Tibial nerve (tissue), 4 donors: ENCODE data around the gene DAB1. TPM values are rescaled to one million over a fixed set of nuclear protein-coding genes. Genes with fewer than 3 reads are reported as not detected.

Experiments
- DNase-seq, 2 donors: peaks; one replicate each; pipeline ENCODE4 v3.0.0-alpha.2; 2019; ENCODE audit warnings: low spot score in 2 of 2
- H3K27ac ChIP-seq, 4 donors: fragments of 200-600 bp; sonication (generic) in 3 of 4; one replicate each; pipeline ENCODE4 v1.5.1; 2017 to 2019; ENCODE audit warnings: mild to moderate bottlenecking in 1 of 4
- H3K27me3 ChIP-seq, 2 donors: fragments of 200-600 bp; sonication (generic) in 1 of 2; one replicate each; pipeline versions ENCODE4 v1.5.1 to v1.6.0; 2017 to 2019
- H3K36me3 ChIP-seq, 3 donors: fragments of 200-600 bp; sonication (generic); one replicate each; pipeline ENCODE4 v1.5.1; 2018 to 2019
- H3K4me1 ChIP-seq, 4 donors: fragments of 200-600 bp; sonication (generic) in 3 of 4; one replicate each; pipeline ENCODE4 v1.5.1; 2017 to 2019
- H3K4me3 ChIP-seq, 4 donors: fragments of 200-600 bp; sonication (generic) in 3 of 4; one replicate each; pipeline ENCODE4 v1.5.1; 2017 to 2019; ENCODE audit warnings: mild to moderate bottlenecking in 1 of 4, moderate library complexity in 1 of 4
- H3K9me3 ChIP-seq, 4 donors: fragments of 200-600 bp; sonication (generic) in 3 of 4; one replicate each; pipeline ENCODE4 v1.5.1; 2017 to 2019
- CTCF ChIP-seq, 5 experiments: fragments of 200-600 bp in 3 of 5; fragments of 450-650 bp in 2 of 5; sonication (generic) in 3 of 5; IDR thresholded peaks; one replicate each; pipeline ENCODE4 v1.5.1; 2016 to 2019; ENCODE audit warnings: antibody characterized with exemption in 5 of 5, mild to moderate bottlenecking in 3 of 5, moderate library complexity in 2 of 5
- EP300 ChIP-seq, 2 donors: sonication (generic); formaldehyde crosslinking; IDR thresholded peaks; one replicate each; pipeline ENCODE4 v1.6.1; 2017; ENCODE audit warnings: antibody characterized with exemption in 2 of 2, mild to moderate bottlenecking in 1 of 2
- POLR2A ChIP-seq, 2 donors: fragments of 450-650 bp; IDR thresholded peaks; one replicate each; pipeline ENCODE4 v1.6.1; 2017; ENCODE audit warnings: antibody characterized with exemption in 2 of 2, mild to moderate bottlenecking in 2 of 2, moderate library complexity in 2 of 2
- WGBS, 2 donors: methylation state at CpG; one replicate each; pipeline ENCODE4 v1.1.5; 2018; 5-methylcytosine and 5-hydroxymethylcytosine counted together
- total RNA-seq, 4 donors: library from RNA; depleted of rRNA; stranded (reverse); fragments of >200 nt; gene quantifications; one replicate each; pipeline ENCODE4 v1.1.0, GENCODE V29; 2016

Gene DAB1
- total RNA-seq, 4 donors from 2014 or later = 4.0 to 8.3 (median 4.4) TPM

- DNase-seq = no peak
- Histone ChIP-seq H3K9me3 (no peaks in the 10 kb centered on the region), H3K27me3 (peaks cover 0 to 51% of the 10 kb centered on the region in 2 donors), H3K27ac (no peak overlapping the region), H3K36me3 (no peaks in the 10 kb centered on the region), H3K4me1 (peaks cover 0 to 28% (median 3%) of the 10 kb centered on the region in 4 donors), H3K4me3 (no peak overlapping the region)
- TF ChIP-seq EP300 (IDR thresholded peaks at IDR 0.05) (no peak), POLR2A (IDR thresholded peaks at IDR 0.05) (no peak), CTCF (IDR thresholded peaks at IDR 0.05) (no peak)
- WGBS, 2 donors = 19% methylated on average over 9 of the region's 9 CpGs
Observed at GRCh38 chr1:57420981-57421785, 2.7 kb downstream of the DAB1 start.

- WGBS, 2 donors = 87 to 89% methylated on average over 4 of the region's 4 CpGs
- H3K27me3 ChIP-seq = peaks cover 0 to 33% of the 10 kb centered on the region in 2 donors
- TF ChIP-seq POLR2A (IDR thresholded peaks at IDR 0.05) = no peak
- TF ChIP-seq CTCF (IDR thresholded peaks at IDR 0.05) = no peak
- TF ChIP-seq EP300 (IDR thresholded peaks at IDR 0.05) = no peak
Observed at GRCh38 chr1:57418971-57419370, 4.9 kb downstream of the DAB1 start.

GRCh38 chr1:57411262-57411661, 12.6 kb downstream of the DAB1 start:
- H3K27me3 ChIP-seq = no peaks in the 10 kb centered on the region
- WGBS, 2 donors = 84 to 86% methylated on average over 3 of the region's 3 CpGs
- no peak overlapping the region for H3K4me3 ChIP-seq
- H3K36me3 ChIP-seq = no peaks in the 10 kb centered on the region
- no peak for TF ChIP-seq POLR2A (IDR thresholded peaks at IDR 0.05)
- TF ChIP-seq CTCF (IDR thresholded peaks at IDR 0.05) = no peak
- TF ChIP-seq EP300 (IDR thresholded peaks at IDR 0.05) = no peak
- no peak overlapping the region for H3K27ac ChIP-seq
- peaks cover 0 to 10% (median 0%) of the 10 kb centered on the region in 4 donors for H3K4me1 ChIP-seq
- no peak for DNase-seq
- peaks cover 0 to 10% (median 0%) of the 10 kb centered on the region in 4 donors for H3K9me3 ChIP-seq

More at GRCh38 chr1:57418971-57419370, 4.9 kb downstream of the DAB1 start:
- Histone ChIP-seq H3K36me3 (no peaks in the 10 kb centered on the region), H3K4me1 (peaks cover 0 to 21% (median 3%) of the 10 kb centered on the region in 4 donors), H3K27ac (no peak overlapping the region), H3K9me3 (no peaks in the 10 kb centered on the region), H3K4me3 (no peak overlapping the region)
- no peak for DNase-seq

GRCh38 chr1:57410508-57410907, 13.4 kb downstream of the DAB1 start:
- no peaks in the 10 kb centered on the region for H3K36me3 ChIP-seq
- 64 to 71% methylated on average over 4 of the region's 4 CpGs for WGBS, 2 donors
- H3K4me1 ChIP-seq = peaks cover 0 to 10% (median 0%) of the 10 kb centered on the region in 4 donors
- DNase-seq = no peak
- no peak overlapping the region for H3K27ac ChIP-seq
- no peak overlapping the region for H3K4me3 ChIP-seq
- TF ChIP-seq EP300 (IDR thresholded peaks at IDR 0.05) = no peak
- no peak for TF ChIP-seq POLR2A (IDR thresholded peaks at IDR 0.05)
- TF ChIP-seq CTCF (IDR thresholded peaks at IDR 0.05) = no peak
- H3K9me3 ChIP-seq = peaks cover 0 to 10% (median 0%) of the 10 kb centered on the region in 4 donors
- no peaks in the 10 kb centered on the region for H3K27me3 ChIP-seq

- no peak for DNase-seq
Observed at GRCh38 chr1:57407928-57408327, 15.9 kb downstream of the DAB1 start.

More at GRCh38 chr1:57407928-57408327, 15.9 kb downstream of the DAB1 start:
- Histone ChIP-seq H3K9me3 (peaks cover 0 to 5% (median 0%) of the 10 kb centered on the region in 4 donors), H3K27ac (no peak overlapping the region), H3K4me3 (no peak overlapping the region), H3K27me3 (no peaks in the 10 kb centered on the region), H3K4me1 (peaks cover 0 to 10% (median 0%) of the 10 kb centered on the region in 4 donors), H3K36me3 (no peaks in the 10 kb centered on the region)
- TF ChIP-seq EP300 (IDR thresholded peaks at IDR 0.05) (no peak), POLR2A (IDR thresholded peaks at IDR 0.05) (no peak), CTCF (IDR thresholded peaks at IDR 0.05) (no peak)
- WGBS, 2 donors = 22 to 23% methylated on average over 4 of the region's 4 CpGs
